GM19328 (cell line): Measurements from ENCODE around the gene DYSF.

Experiments
- ATAC-seq: cut with Tn5 transposase; IDR thresholded peaks from one replicate; pipeline ENCODE4 v1.9.1; 2021; ENCODE audit warnings: mild to moderate bottlenecking, moderate library complexity; ENCODE audit not compliant: unreplicated experiment

The DYSF gene

GRCh38 chr2:71547616-71548285 is 94.4 kb downstream of the DYSF start:
- ATAC-seq = no peak

GRCh38 chr2:71548646-71549425 is 95.5 kb downstream of the DYSF start:
- no peak for ATAC-seq

GRCh38 chr2:71550801-71551630 is 97.7 kb downstream of the DYSF start:
- no peak for ATAC-seq

GRCh38 chr2:71551631-71551915 is 98.2 kb downstream of the DYSF start:
- ATAC-seq = no peak

- ATAC-seq = no peak
Measured at GRCh38 chr2:71552356-71552755, 99.0 kb downstream of the DYSF start.

- no peak for ATAC-seq
Measured at GRCh38 chr2:71552861-71553301, 99.5 kb downstream of the DYSF start.

- no peak for ATAC-seq
Measured at GRCh38 chr2:71554028-71554705, 100.8 kb downstream of the DYSF start.

- ATAC-seq = no peak
Measured at GRCh38 chr2:71554706-71555056, 101.3 kb downstream of the DYSF start.

GRCh38 chr2:71555798-71556454 is 102.6 kb downstream of the DYSF start:
- ATAC-seq = no peak

- ATAC-seq = no peak
Measured at GRCh38 chr2:71556692-71557250, 103.4 kb downstream of the DYSF start.

- no peak for ATAC-seq
Measured at GRCh38 chr2:71557321-71557720, 104.0 kb downstream of the DYSF start.

GRCh38 chr2:71558300-71559051 is 105.1 kb downstream of the DYSF start:
- ATAC-seq = no peak

GRCh38 chr2:71559080-71559827 is 105.9 kb downstream of the DYSF start:
- ATAC-seq = no peak

GRCh38 chr2:71559828-71560637 is 106.7 kb downstream of the DYSF start:
- no peak for ATAC-seq

GRCh38 chr2:71560638-71561011 is 107.3 kb downstream of the DYSF start:
- no peak for ATAC-seq

GRCh38 chr2:71561441-71562267 is 108.3 kb downstream of the DYSF start:
- no peak for ATAC-seq

GRCh38 chr2:71562518-71562917 is 109.2 kb downstream of the DYSF start:
- ATAC-seq = no peak
